Measurements from ENCODE around the gene SEPSECS. TPM values are rescaled to one million over a fixed set of nuclear protein-coding genes. Genes with fewer than 3 reads are reported as not detected.
A peak's percentile ranks its signal among the peaks of the same experiment; 100 is the strongest.

The SEPSECS gene
- 5.9 and 6.7 TPM in 2 replicates for total RNA-seq

GRCh38 chr4:25159837-25160713, at the start of gene SEPSECS:
TSS of gene SEPSECS (minus strand) at chr4:25160449. CDS start at chr4:25160369, 80 bp downstream.
- DNase-seq (ENCODE audit: low read depth in 2 of 2): peak; percentile 98 to 99

- no peak for DNase-seq (ENCODE audit: low read depth in 2 of 2)
Measured at GRCh38 chr4:25209702-25210101, 49.5 kb upstream of the SEPSECS start.

- DNase-seq (ENCODE audit: low read depth in 2 of 2): no peak
Measured at GRCh38 chr4:25207997-25208396, 47.7 kb upstream of the SEPSECS start.

GRCh38 chr4:25198713-25199112, 38.5 kb upstream of the SEPSECS start:
- no peak for DNase-seq (ENCODE audit: low read depth in 2 of 2)

- no peak for DNase-seq (ENCODE audit: low read depth in 2 of 2)
Measured at GRCh38 chr4:25190407-25190806, 30.2 kb upstream of the SEPSECS start.

GRCh38 chr4:25184056-25184455, 23.8 kb upstream of the SEPSECS start:
- no peak for DNase-seq (ENCODE audit: low read depth in 2 of 2)

- DNase-seq (ENCODE audit: low read depth in 2 of 2): no peak
Measured at GRCh38 chr4:25182937-25183336, 22.7 kb upstream of the SEPSECS start.

GRCh38 chr4:25180524-25181131, 20.4 kb upstream of the SEPSECS start:
- DNase-seq (ENCODE audit: low read depth in 2 of 2): peak; percentile 64 to 66

- DNase-seq (ENCODE audit: low read depth in 2 of 2): no peak
Measured at GRCh38 chr4:25178838-25179261, 18.6 kb upstream of the SEPSECS start.

GRCh38 chr4:25177147-25177546, 16.9 kb upstream of the SEPSECS start:
- no peak for DNase-seq (ENCODE audit: low read depth in 2 of 2)

- DNase-seq (ENCODE audit: low read depth in 2 of 2): no peak
Measured at GRCh38 chr4:25174674-25175073, 14.4 kb upstream of the SEPSECS start.

- DNase-seq (ENCODE audit: low read depth in 2 of 2): peak; percentile 68 to 98
Measured at GRCh38 chr4:25172961-25173915, 13.0 kb upstream of the SEPSECS start.

- DNase-seq (ENCODE audit: low read depth in 2 of 2): no peak
Measured at GRCh38 chr4:25171201-25171865, 11.1 kb upstream of the SEPSECS start.

GRCh38 chr4:25169446-25169845, 9.2 kb upstream of the SEPSECS start:
- no peak for DNase-seq (ENCODE audit: low read depth in 2 of 2)

- no peak for DNase-seq (ENCODE audit: low read depth in 2 of 2)
Measured at GRCh38 chr4:25165916-25166315, 5.7 kb upstream of the SEPSECS start.

GRCh38 chr4:25163196-25163595, 2.9 kb upstream of the SEPSECS start:
- DNase-seq (ENCODE audit: low read depth in 2 of 2): no peak

GRCh38 chr4:25162566-25162965, 2.3 kb upstream of the SEPSECS start:
- no peak for DNase-seq (ENCODE audit: low read depth in 2 of 2)

- DNase-seq (ENCODE audit: low read depth in 2 of 2): no peak
Measured at GRCh38 chr4:25161593-25161950, 1.3 kb upstream of the SEPSECS start.

- DNase-seq (ENCODE audit: low read depth in 2 of 2): peak in 1 of 2 donors; percentile 6
Measured at GRCh38 chr4:25160714-25161592, 704 bp upstream of the SEPSECS start.

- DNase-seq (ENCODE audit: low read depth in 2 of 2): no peak
Measured at GRCh38 chr4:25158817-25159216, 1.4 kb downstream of the SEPSECS start.
